MV-4-11 (cell line): Measurements from ENCODE around the gene WSCD2.
A peak's percentile ranks its signal among the peaks of the same experiment; 100 is the strongest.
"Not testable (repeated sequence)": the region's sequence is repeated elsewhere in the genome, so short reads cannot be mapped to it uniquely, and the experiment has no call there.

Source experiments
- DNase-seq: peaks from one replicate; lab custom pipeline; 2025; lab: John Stamatoyannopoulos, UW

WSCD2 gene

GRCh38 chr12:108196319-108196718 is 67.2 kb downstream of the WSCD2 start:
- DNase-seq: no peak

GRCh38 chr12:108196921-108197320 is 67.8 kb downstream of the WSCD2 start:
- DNase-seq: no peak

- DNase-seq: no peak
Measured at GRCh38 chr12:108198043-108198442, 69.0 kb downstream of the WSCD2 start.

GRCh38 chr12:108199106-108199505 is 70.0 kb downstream of the WSCD2 start:
- no peak for DNase-seq

GRCh38 chr12:108201808-108202207 is 72.7 kb downstream of the WSCD2 start:
- no peak for DNase-seq

GRCh38 chr12:108204117-108204987 is 75.3 kb downstream of the WSCD2 start:
- DNase-seq: no peak

- no peak for DNase-seq
Measured at GRCh38 chr12:108205864-108206263, 76.8 kb downstream of the WSCD2 start.

- DNase-seq: no peak
Measured at GRCh38 chr12:108207791-108208730, 79.0 kb downstream of the WSCD2 start.

GRCh38 chr12:108210001-108210400 is 80.9 kb downstream of the WSCD2 start:
- no peak for DNase-seq

GRCh38 chr12:108211157-108211556 is 82.1 kb downstream of the WSCD2 start:
- DNase-seq: no peak

- no peak for DNase-seq
Measured at GRCh38 chr12:108213871-108214445, 84.9 kb downstream of the WSCD2 start.

GRCh38 chr12:108214486-108214885 is 85.4 kb downstream of the WSCD2 start:
- peak; percentile 11 for DNase-seq

- DNase-seq: no peak
Measured at GRCh38 chr12:108215458-108215857, 86.4 kb downstream of the WSCD2 start.

GRCh38 chr12:108218921-108219320 is 89.8 kb downstream of the WSCD2 start:
- no peak for DNase-seq

- not testable (repeated sequence) for DNase-seq
Measured at GRCh38 chr12:108225101-108225500, 96.0 kb downstream of the WSCD2 start.

GRCh38 chr12:108226866-108227265 is 97.8 kb downstream of the WSCD2 start:
- DNase-seq: no peak

GRCh38 chr12:108228746-108229145 is 99.7 kb downstream of the WSCD2 start:
- no peak for DNase-seq

- no peak for DNase-seq
Measured at GRCh38 chr12:108231109-108231905, 102.2 kb downstream of the WSCD2 start.

GRCh38 chr12:108231909-108232434 is 102.9 kb downstream of the WSCD2 start:
- no peak for DNase-seq

- no peak for DNase-seq
Measured at GRCh38 chr12:108232565-108232964, 103.5 kb downstream of the WSCD2 start.

GRCh38 chr12:108234158-108234557 is 105.1 kb downstream of the WSCD2 start:
- DNase-seq: no peak
